Activated CD8-positive, alpha-beta T cell treated with anti-CD3 and anti-CD28 coated beads, Interleukin-2, amount 10 ng/mL, durations not matched to agents 7 days and 5 days (primary cell): Measurements from ENCODE around the gene HEATR9. TPM values are rescaled to one million over a fixed set of nuclear protein-coding genes. Genes with fewer than 3 reads are reported as not detected.

Experiments used
- ATAC-seq: fragments of 150-1000 bp; cut with Tn5 transposase; one replicate; pipeline ENCODE4 v1.10.0; 2021; ENCODE audit warnings: moderate library complexity
- CTCF ChIA-PET: fragments of 350-600 bp; sonication (Branson Sonifier 250); formaldehyde crosslinking; loops from one replicate; lab custom pipeline; 2021; ENCODE audit warnings: antibody characterized with exemption; lab: Charles Lee
- POLR2A ChIA-PET: fragments of 350-600 bp; sonication (Branson Sonifier 250); formaldehyde crosslinking; loops from one replicate; lab custom pipeline; 2021; ENCODE audit warnings: antibody characterized with exemption; lab: Charles Lee
- DNase-seq: peaks from one replicate; pipeline ENCODE4 v3.0.0-alpha.2; 2020
- H3K27ac Mint-ChIP-seq: one replicate; pipeline ENCODE4 v1.8.0; 2021; ENCODE audit warnings: mild to moderate bottlenecking, mixed read lengths
- H3K27me3 Mint-ChIP-seq: one replicate; pipeline ENCODE4 v1.8.0; 2021; ENCODE audit warnings: low read depth, mixed read lengths
- H3K36me3 Mint-ChIP-seq: one replicate; pipeline ENCODE4 v1.8.0; 2021; ENCODE audit warnings: low read depth, mixed read lengths
- H3K4me1 Mint-ChIP-seq: one replicate; pipeline ENCODE4 v1.8.0; 2021; ENCODE audit warnings: low read depth, mixed read lengths
- H3K4me3 Mint-ChIP-seq: one replicate; pipeline ENCODE4 v1.8.0; 2021; ENCODE audit warnings: mild to moderate bottlenecking, mixed read lengths
- H3K9me3 Mint-ChIP-seq: one replicate; pipeline ENCODE4 v1.8.0; 2022; ENCODE audit warnings: mixed read lengths; ENCODE audit not compliant: insufficient read depth
- total RNA-seq, 2 experiments: library from RNA; stranded (reverse); gene quantifications; one replicate each; pipeline ENCODE4 v1.2.3, GENCODE V29; 2021

The HEATR9 gene
- total RNA-seq, 2 experiments from 2014 or later = 1.1 TPM

DNA sequence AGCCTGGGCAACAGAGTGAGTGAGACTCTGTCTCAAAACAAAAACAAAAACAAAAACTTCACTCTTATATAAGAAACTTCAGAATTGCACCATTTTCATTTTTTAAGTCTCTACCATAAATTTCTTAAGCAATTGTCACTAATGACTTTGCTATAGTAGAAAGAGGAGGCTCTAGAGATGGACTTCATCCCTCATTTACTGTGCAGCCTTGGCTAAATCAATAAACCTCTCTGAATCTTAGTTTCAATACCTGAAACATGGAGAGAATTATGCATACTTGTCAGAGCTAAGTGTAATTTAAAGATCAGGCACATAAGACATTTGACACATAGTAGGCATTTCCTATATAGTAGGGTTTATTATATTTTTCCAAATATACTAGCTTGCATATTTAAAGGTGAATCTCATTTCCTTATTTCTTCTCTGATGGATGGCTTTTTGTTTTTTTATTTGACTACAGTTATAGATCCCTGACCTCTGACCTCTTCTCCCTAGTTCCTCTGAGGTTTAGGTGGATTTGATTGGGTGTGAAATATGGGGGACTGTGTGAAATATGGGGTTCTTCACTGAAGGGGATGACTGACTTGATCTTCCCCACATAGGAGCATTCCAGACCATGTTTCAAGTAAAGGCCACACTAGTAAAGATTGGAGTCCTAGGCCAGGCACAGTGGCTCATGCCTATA is 8.8 kb upstream of the HEATR9 start:
- Mint-ChIP-seq H3K27ac (peak overlapping the region; percentile 82), H3K4me3 (peak overlapping the region; percentile 90), H3K4me1 (peaks cover 81% of the 10 kb centered on the region), H3K9me3 (no peaks in the 10 kb centered on the region), H3K36me3 (peaks cover 59% of the 10 kb centered on the region), H3K27me3 (no peaks in the 10 kb centered on the region)
- DNase-seq = no peak
- ChIA-PET POLR2A (interaction anchor here (0.6 to 9.9 kb wide), 4 partner anchors 8 to 22 kb away, joined by 4 to 121 read pairs (median 55); no protein-coding TSS in a partner anchor), CTCF (interaction anchor here (1.0 to 6.8 kb wide), 6 partner anchors 12 to 113 kb away, joined by 3 to 49 read pairs (median 8); no protein-coding TSS in a partner anchor)
- ATAC-seq = no peak

DNA sequence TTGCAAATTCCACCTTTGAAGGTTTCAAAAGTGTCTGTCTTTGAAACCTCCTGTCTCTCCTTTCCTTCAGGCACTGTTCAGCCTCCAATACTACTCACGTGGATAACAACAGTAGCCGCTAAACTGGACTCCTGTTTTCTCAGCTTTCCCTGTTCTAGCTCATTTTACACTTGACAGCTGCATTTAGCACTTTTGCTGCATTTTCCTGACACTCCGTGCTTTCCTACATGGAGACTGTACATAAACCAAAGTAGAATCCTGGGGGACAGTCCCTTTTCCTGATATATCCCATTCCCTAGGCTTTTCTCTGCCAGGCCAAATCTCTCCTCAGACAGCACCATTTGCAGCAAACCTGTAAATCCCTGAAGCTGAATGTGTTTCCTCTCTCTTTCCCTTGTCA is 7.8 kb upstream of the HEATR9 start:
- H3K4me1 Mint-ChIP-seq = peaks cover 84% of the 10 kb centered on the region
- ChIA-PET POLR2A (interaction anchor here (0.6 to 9.9 kb wide), 8 partner anchors 9 to 67 kb away, joined by 3 to 121 read pairs (median 7); partner anchors contain the start of genes RDM1 and TAF15), CTCF (interaction anchor here (0.6 to 6.8 kb wide), 14 partner anchors 9 to 272 kb away, joined by 3 to 49 read pairs (median 4); no protein-coding TSS in a partner anchor)
- H3K27ac Mint-ChIP-seq = peak overlapping the region; percentile 88
- H3K27me3 Mint-ChIP-seq = no peaks in the 10 kb centered on the region
- no peaks in the 10 kb centered on the region for H3K9me3 Mint-ChIP-seq
- peak overlapping the region; percentile 71 for H3K4me3 Mint-ChIP-seq
- peaks cover 65% of the 10 kb centered on the region for H3K36me3 Mint-ChIP-seq
- no peak for ATAC-seq
- DNase-seq = no peak

DNA sequence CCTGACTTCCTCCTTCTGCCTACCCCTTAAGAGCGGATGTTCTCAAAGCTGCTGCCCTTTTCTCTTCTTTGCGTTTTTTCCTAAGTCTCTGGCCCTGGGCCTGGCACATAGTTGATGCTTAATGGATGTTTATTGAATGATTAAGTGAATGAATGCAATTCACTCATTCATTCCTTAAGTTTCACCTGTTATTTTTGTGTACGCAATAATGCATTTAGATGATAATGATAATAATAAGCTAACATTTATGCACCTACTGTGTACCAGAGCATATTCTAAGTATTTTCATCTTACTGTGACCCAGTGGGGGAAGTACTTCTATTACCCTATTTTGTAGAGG is 7.1 kb upstream of the HEATR9 start:
- Mint-ChIP-seq H3K4me3 (peak overlapping the region; percentile 71), H3K27me3 (no peaks in the 10 kb centered on the region)
- ATAC-seq = no peak

DNA sequence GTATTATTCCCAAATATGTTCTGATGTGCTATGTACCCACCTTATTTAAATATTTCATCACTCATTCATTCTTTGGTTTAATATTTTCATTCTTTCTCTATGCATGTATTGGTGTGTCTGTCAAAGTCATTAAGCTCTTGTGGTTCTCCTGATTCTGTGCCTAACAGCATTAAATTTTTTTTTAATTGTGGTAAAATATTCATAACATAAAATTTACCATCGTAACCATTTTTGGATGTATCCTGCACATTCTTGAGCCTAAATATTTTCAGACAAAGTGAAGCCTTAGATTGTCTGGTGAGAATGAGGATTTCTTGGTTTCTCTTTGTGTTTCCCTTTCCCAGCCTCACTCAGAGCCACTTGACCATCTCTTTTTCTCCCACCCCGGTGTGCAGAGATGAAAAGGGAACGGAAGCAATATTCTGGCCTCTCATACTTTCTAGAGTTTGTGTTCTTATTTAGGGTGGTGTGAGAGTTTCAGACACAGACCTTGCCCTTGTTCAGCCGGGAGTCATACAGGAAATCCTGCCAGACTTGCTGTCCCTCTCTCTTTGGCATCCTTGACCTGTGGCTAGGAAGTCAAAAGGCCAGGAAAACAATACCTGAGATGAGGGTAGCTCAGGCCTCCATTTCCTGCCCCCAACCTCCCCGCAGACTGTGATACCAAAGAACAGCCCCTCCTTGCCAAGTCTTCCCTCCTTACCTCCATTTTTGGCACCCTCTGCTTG is 6.5 kb upstream of the HEATR9 start:
- peak overlapping the region; percentile 88 for H3K27ac Mint-ChIP-seq

More for the DNA sequence above, 7.1 kb upstream of the HEATR9 start:
- H3K4me1 Mint-ChIP-seq = peaks cover 85% of the 10 kb centered on the region
- ChIA-PET POLR2A (interaction anchor here (1.2 to 9.9 kb wide), 7 partner anchors 11 to 66 kb away, joined by 3 to 121 read pairs (median 9); partner anchors contain the start of genes RDM1 and TAF15), CTCF (interaction anchor here (0.9 to 6.8 kb wide), 13 partner anchors 10 to 273 kb away, joined by 3 to 49 read pairs (median 5); no protein-coding TSS in a partner anchor)
- DNase-seq = no peak
- no peaks in the 10 kb centered on the region for H3K9me3 Mint-ChIP-seq
- peaks cover 73% of the 10 kb centered on the region for H3K36me3 Mint-ChIP-seq
- H3K27ac Mint-ChIP-seq = peak overlapping the region; percentile 88

DNA sequence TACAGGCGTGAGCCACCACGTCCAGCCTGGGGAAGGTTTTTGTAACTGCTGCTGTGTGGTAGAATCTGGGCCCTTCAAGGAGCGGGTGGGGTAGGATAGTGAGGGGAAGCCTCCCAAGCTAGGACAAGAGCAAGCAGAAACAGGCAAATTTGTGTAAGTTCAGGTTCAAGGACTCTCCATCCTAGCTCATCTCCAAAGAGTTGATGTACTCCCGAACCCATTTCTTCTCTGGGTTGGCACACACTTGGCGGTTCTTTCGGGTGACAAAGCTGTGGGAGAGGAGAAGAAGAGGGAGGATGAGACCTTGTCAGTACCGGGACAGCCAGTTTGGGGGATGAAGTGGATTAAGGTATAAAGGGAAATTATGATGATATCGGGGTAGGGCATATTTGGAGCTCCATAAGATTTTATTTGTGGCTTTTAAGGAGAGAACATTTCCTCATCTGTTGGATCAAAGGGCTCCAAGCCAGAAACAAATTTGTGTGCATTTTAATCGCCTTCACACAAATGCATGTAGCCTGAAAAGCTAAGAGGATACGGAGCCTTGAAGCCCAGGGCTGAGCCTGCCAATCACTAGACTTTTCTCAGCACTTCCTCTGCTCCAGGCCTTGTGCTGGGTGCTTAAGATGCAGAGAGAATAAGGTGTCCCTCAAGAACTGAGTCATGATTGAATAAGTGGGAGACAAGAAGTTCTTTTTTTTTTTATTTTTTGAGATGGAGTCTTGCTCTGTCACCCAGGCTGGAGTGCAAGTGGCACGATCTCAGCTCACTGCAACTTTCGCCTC is 3.7 kb upstream of the HEATR9 start:
- H3K27ac Mint-ChIP-seq = peak overlapping the region; percentile 76
- ChIA-PET CTCF (interaction anchor here (0.6 to 3.5 kb wide), 12 partner anchors 7 to 200 kb away, joined by 3 to 24 read pairs (median 4); partner anchors contain the start of genes CCL5 and TAF15), POLR2A (interaction anchor here (0.6 to 1.2 kb wide), 4 partner anchors 10 to 63 kb away, joined by 3 to 5 read pairs (median 4); partner anchors contain the start of gene TAF15)
- no peaks in the 10 kb centered on the region for H3K27me3 Mint-ChIP-seq
- DNase-seq (no peak), ATAC-seq (no peak)
- peaks cover 71% of the 10 kb centered on the region for H3K4me1 Mint-ChIP-seq
- H3K4me3 Mint-ChIP-seq = no peak overlapping the region
- no peaks in the 10 kb centered on the region for H3K9me3 Mint-ChIP-seq
- peaks cover 52% of the 10 kb centered on the region for H3K36me3 Mint-ChIP-seq

More for the DNA sequence above, 6.5 kb upstream of the HEATR9 start:
- peaks cover 80% of the 10 kb centered on the region for H3K4me1 Mint-ChIP-seq
- CTCF ChIA-PET = interaction anchor here (0.9 to 6.8 kb wide), 12 partner anchors 10 to 273 kb away, joined by 3 to 49 read pairs (median 6); no protein-coding TSS in a partner anchor
- ATAC-seq (no peak), DNase-seq (peak; percentile 57)
- H3K4me3 Mint-ChIP-seq = peak overlapping the region; percentile 71
- no peaks in the 10 kb centered on the region for H3K27me3 Mint-ChIP-seq
- H3K9me3 Mint-ChIP-seq = no peaks in the 10 kb centered on the region
- H3K36me3 Mint-ChIP-seq = peaks cover 75% of the 10 kb centered on the region
- POLR2A ChIA-PET = interaction anchor here (0.7 to 9.9 kb wide), 7 partner anchors 15 to 66 kb away, joined by 3 to 121 read pairs (median 9); partner anchors contain the start of genes RDM1 and TAF15

DNA sequence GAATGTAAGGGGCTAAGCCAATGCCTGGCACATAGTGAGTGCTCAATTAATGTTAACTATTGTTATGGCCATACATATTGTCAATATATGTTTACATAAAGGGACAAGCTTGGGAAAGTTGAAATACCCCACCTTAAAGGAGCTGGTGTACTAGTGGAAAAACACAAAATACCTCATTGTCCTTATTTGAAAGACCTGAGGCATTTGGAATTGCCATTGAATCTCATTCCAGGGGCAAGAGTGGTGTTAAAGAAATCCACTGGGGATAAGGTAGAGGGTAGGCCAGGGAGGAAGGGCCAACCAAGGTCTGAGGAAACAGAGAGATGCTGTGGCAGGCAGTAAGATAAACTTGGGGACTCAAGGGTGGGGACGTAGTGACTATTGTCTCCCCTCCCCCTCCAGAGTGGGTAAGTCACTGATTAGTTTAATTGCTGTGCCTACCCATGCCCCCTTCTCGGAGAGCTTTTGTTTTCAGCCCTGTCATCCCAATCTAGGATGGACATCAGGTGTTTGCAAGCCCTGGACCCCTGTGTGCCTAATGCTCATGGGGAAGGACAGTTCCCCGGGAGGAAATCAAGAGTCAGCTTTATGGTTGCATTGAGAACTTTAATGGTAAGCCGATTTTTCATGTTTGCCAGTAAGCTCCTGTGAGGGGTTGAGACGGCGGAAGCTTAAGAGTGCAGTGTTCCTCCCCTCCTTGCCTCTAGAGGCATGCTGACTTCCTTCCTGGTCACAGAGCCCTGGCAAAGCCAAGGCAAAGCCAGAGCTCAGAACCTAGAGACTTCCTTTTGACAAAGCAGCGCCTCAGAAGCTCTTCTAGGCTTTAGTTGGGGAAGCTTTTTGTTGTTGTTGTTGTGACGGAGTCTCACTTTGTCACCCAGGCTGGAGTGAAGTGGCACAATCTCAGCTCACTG is 2.5 kb upstream of the HEATR9 start:
- POLR2A ChIA-PET = interaction anchor here (0.6 to 1.5 kb wide), 8 partner anchors 8 to 62 kb away, joined by 3 to 6 read pairs (median 4); partner anchors contain the start of genes CCL5, RDM1 and TAF15
- CTCF ChIA-PET = interaction anchor here (0.9 to 3.5 kb wide), 16 partner anchors 9 to 278 kb away, joined by 3 to 24 read pairs (median 4); partner anchors contain the start of genes CCL5, RDM1 and TAF15
- peak; percentile 68 for DNase-seq
- peak; percentile 61 for ATAC-seq
- no peaks in the 10 kb centered on the region for H3K27me3 Mint-ChIP-seq
- H3K36me3 Mint-ChIP-seq = peaks cover 43% of the 10 kb centered on the region
- H3K27ac Mint-ChIP-seq = peak overlapping the region; percentile 69
- H3K4me1 Mint-ChIP-seq = peaks cover 65% of the 10 kb centered on the region
- H3K9me3 Mint-ChIP-seq = no peaks in the 10 kb centered on the region
- no peak overlapping the region for H3K4me3 Mint-ChIP-seq

DNA sequence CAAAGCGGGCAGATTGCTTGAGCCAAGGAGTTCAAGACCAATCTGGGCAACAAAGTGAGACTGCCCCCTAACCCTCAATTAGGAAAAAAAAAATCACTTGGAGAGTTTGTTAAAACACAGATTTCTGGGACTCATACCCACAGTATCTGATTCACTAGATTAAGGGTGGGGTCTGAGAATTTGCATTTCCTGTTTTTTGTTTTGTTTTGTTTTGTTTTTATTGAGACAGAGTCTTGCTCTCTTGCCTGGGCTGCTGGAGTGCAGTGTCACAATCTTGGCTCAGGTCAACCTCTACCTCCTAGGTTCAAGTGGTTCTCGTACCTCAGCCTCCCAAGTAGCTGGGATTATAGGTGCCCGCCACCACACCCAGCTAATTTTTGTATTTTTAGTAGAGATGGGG is 1.1 kb downstream of the HEATR9 start:
- no peak overlapping the region for H3K27ac Mint-ChIP-seq
- no peaks in the 10 kb centered on the region for H3K9me3 Mint-ChIP-seq
- no peak for ATAC-seq
- no peak overlapping the region for H3K4me3 Mint-ChIP-seq
- H3K36me3 Mint-ChIP-seq = peaks cover 35% of the 10 kb centered on the region
- no peak for DNase-seq
- H3K27me3 Mint-ChIP-seq = no peaks in the 10 kb centered on the region
- POLR2A ChIA-PET = interaction anchor here (1.4 kb wide), 1 partner anchor 13 kb away, joined by 6 read pairs; the partner anchor contains the start of gene CCL5
- CTCF ChIA-PET = no interaction called here
- H3K4me1 Mint-ChIP-seq = peaks cover 53% of the 10 kb centered on the region

DNA sequence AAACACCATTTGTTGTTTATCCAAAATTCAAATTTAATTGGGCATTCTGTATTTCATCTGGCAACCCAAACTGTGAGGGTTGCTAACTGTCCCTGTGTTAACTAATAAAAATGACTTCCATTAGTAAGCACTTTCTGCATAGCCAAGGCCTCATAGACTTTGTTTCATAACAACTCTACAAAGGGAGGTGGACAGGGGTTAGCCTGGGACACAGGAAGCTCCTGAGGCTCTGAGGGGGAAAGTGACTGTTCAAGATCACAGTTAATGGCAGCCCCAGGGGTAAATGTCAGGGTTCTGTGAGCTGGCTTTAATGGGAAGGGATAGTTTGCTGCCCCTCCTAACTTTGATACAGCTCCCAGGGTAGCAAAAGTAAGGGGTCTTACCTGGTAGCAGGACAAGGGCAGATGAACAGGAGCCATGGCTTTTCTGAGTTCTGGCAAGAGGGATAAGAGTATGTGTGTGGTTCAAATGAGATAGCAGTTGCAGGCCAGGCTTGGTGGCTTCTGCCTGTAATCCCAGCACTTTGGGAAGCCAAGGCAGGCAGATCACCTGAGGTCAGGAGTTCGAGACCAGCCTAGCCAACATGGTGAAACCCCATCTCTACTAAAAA is 2.2 kb downstream of the HEATR9 start:
- peak overlapping the region; percentile 71 for H3K27ac Mint-ChIP-seq
- H3K36me3 Mint-ChIP-seq = peaks cover 31% of the 10 kb centered on the region
- H3K4me1 Mint-ChIP-seq = peaks cover 45% of the 10 kb centered on the region
- DNase-seq (no peak), ATAC-seq (no peak)
- POLR2A ChIA-PET = interaction anchor here (0.6 kb wide), 1 partner anchor 130 kb away, joined by 3 read pairs; no protein-coding TSS in a partner anchor
- H3K9me3 Mint-ChIP-seq = no peaks in the 10 kb centered on the region
- H3K27me3 Mint-ChIP-seq = no peaks in the 10 kb centered on the region
- no peak overlapping the region for H3K4me3 Mint-ChIP-seq
- CTCF ChIA-PET = interaction anchor here (0.9 to 3.0 kb wide), 3 partner anchors 10 to 26 kb away, joined by 3 to 12 read pairs (median 3); no protein-coding TSS in a partner anchor

DNA sequence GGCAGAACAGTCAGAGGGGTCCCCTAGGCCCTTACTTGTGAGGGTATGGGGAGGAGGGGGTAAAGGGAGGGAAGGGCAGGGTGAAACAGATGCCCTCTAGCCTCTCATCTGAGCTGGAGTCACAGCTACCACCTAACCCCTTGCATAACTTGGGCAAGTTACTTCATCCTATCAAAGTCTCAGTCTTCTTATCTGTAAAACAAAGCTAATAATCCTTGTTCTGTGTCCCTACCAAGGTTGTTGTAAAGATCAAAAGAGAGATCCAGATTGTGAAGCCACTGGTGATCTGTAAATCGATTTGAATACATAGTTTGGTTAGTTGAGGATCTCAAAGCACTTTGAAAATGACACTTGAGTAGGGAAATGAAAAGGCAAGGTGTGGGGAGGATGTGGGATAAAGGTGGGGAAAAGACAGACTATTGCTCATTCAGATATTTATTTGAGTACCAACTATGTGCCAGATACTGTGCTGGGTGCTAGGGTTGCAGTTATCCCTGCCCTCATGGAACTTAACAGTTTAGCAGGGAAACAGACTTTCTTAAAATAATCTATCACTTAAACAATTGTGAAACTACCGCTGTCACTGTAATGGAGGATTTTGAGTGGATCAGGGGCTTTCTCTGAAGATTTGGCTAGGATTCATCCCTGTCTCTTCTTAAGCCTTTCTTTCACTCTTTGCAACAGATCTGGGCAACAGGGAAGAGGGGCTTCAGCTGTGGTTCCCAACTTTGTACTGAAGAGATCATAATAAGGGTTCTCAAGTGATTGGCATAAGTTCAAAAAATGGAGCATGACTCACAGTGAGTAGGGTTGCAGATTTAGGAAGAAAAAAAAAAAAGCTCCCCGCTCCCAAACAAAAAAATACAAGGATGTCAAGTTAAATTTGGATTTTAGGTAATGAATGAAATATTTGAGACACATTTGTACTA is 3.0 kb downstream of the HEATR9 start:
- ATAC-seq (no peak), DNase-seq (no peak)
- Mint-ChIP-seq H3K4me1 (peaks cover 38% of the 10 kb centered on the region), H3K9me3 (no peaks in the 10 kb centered on the region), H3K4me3 (no peak overlapping the region), H3K27ac (peak overlapping the region; percentile 16), H3K27me3 (no peaks in the 10 kb centered on the region), H3K36me3 (peaks cover 23% of the 10 kb centered on the region)
- ChIA-PET POLR2A (interaction anchor here (2.1 kb wide), 1 partner anchor 11 kb away, joined by 5 read pairs; no protein-coding TSS in a partner anchor), CTCF (interaction anchor here (0.9 to 3.0 kb wide), 4 partner anchors 11 to 103 kb away, joined by 3 to 12 read pairs (median 6); no protein-coding TSS in a partner anchor)
